Stimulated activated CD4-positive, alpha-beta T cell treated with anti-CD3 and anti-CD28 coated beads, TNF-alpha, amount 100 ng/mL, for 1 hour (primary cell): Measurements from ENCODE around the gene CDC14C.
"Not testable (repeated sequence)": the region's sequence is repeated elsewhere in the genome, so short reads cannot be mapped to it uniquely, and the experiment has no call there.

Experiments used
- DNase-seq, 3 donors: peaks; one replicate each; pipeline ENCODE4 v3.0.0-alpha.2; 2020; ENCODE audit warnings: low read depth in 3 of 3, low spot score in 1 of 3

CDC14C gene

DNA sequence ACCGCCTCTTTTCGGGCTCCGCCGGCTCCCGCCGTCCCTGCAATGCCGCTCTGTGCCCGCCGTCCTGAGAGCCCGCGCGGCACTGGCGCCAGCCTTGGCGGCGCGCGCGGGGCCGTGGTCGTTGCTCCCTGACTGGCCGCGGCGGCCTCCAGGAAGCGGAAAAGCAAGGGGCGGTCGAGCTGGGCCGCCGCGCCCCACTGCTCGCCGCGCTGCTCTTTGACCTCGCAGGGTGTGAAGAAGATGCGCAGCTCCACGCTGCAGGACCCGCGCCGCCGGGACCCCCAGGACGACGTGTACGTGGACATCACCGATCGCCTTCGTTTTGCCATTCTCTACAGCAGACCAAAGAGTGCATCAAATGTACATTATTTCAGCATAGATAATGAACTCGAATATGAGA lies at the start of gene CDC14C:
CDC14C (plus strand) TSS at position 115 of the 400 bp plus-strand sequence; CDS start at position 241, 126 bp downstream.
- DNase-seq, result no peak

DNA sequence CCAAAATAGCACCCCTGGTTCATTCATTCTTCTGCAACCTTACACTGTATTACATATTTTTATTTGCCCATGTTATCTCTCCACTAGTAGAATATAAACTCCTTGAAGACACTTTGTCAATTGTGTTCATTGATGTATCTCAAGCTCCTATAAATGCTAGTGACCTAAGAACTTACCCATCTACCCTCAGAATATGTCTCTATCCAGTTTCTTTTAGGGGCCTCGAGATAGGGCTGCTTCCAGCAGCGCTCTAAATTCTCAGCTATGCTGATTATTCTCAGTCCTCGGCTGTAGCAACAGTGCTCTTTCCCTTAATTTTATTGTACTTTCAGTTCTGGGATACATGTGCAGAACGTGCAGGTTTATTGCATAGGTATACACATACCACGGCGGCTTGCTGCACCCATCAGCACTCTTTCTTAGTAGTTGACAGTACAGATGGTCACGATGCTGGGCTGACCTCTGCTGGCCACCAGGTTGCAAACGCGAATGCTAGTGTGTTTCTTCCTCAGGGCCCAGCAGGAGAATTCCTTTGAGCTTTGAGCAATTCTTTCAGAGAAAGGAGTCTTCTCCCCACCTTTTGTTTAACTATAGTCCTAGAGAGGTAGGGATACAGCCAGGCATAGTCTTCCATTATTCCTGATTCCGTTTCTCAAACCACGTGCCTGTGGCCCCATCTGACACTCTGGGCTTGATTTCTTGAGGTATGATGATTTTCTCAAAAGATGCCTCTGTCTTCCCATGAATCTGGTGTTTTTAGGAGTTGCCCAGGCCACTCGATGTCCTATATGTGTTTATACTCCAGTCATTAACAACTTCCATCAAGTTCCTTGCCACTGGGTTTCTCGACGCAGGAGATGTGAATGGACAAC lies 49.1 kb upstream of the CDC14C start:
- no peak for DNase-seq

DNA sequence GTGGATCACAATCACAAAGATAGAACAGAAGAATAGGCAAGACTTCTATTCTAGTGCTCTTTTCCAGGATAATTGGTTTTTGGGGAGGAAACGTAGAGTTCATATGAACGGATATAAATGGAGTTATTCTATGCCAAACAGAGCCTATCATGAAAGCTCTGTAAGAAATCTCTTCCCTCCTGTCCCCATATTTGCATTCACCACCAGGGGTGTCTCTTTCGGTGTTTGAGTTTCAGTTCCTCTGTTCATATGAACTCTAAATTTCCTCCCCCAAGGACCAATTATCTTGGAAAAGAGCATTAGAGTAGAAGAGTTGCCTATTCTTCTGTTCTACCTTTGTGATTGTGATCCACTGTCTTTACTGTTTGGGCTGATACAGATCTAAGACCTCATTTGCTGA lies 48.3 kb upstream of the CDC14C start:
- DNase-seq, result no peak

GRCh38 chr7:48880851-48881250 lies 43.5 kb upstream of the CDC14C start:
- no peak for DNase-seq

GRCh38 chr7:48887500-48887899 lies 36.8 kb upstream of the CDC14C start:
- DNase-seq, result no peak

- DNase-seq, result no peak
Measured at GRCh38 chr7:48894574-48894973, 29.8 kb upstream of the CDC14C start.

- DNase-seq, result no peak
Measured at GRCh38 chr7:48899932-48900331, 24.4 kb upstream of the CDC14C start.

DNA sequence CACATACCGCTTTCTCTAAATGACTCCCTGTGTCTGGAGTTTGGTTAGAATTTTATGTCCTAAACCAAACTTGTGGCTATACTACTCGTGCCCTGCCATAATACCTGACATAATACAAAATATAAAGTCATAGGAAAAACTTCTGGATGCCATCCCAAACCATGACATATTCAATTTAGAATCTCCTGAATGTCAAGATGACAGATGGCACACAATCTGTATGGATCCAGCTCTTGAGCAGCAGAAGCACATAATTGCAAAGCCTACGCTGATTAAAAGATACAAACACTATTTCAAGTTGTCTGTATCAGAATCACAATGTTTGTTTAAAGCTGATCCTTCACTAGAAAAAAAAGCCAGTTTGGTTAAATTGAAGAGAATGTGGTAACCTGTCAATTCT lies 22.4 kb upstream of the CDC14C start:
- no peak for DNase-seq

- no peak for DNase-seq
Measured at GRCh38 chr7:48904975-48905374, 19.4 kb upstream of the CDC14C start.

- not testable (repeated sequence) for DNase-seq
Measured at GRCh38 chr7:48905686-48906085, 18.7 kb upstream of the CDC14C start.

DNA sequence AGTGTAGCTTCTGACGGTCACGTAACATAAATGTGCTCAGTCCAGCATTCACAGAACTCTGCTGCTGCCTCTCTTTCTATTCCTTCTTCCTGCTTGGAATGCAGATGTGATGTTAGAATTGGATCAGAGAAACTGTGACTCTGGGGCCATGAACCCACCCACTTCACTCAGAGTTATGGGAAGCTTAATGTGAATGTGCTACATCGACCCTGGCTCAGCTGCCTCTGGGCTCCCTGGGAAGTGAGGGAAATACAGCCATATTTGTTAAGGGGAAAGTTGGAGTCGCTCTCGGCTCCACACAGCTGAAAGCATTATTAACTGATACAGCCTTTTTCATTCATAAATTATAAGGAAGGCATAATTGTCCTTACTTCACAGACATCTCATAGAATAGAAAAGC lies 14.5 kb upstream of the CDC14C start:
- not testable (repeated sequence) for DNase-seq

- DNase-seq, result no peak
Measured at GRCh38 chr7:48931481-48931880, 7.1 kb downstream of the CDC14C start.

DNA sequence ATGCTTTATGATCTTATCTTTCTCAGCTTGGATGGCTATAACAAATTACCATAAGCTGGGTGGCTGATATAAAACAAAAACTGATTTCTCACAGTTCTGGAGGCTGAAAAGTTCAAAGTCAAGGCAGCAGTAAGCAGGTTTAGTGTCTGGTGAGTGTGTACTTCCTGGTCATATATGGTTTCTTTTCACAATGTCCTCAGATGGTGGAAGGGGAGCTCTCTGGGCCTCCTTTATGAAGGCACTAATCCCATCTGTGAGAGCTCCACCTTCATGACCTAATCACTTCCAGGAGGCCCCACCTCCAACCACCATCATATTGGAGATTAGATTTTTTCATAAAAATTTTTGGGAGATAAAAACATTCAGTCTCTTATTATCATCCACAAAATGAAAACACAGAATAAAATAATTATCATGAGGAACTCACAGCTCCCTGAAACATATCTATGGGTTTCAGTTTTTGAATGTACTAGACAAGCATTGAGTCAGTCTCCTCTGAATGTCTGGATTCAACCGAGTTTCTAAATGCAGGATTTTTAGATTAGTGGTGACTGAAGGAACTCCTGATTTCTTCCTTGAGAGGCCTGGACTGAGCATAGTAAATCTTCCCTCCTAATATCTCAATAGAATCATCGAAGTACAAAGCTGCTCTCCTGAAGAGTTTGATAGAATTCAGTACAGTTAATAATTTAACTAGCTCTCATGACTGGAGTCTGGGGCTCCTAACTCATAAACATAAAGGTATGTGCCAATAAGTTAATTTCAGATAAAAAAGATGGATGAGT lies 8.0 kb downstream of the CDC14C start:
- DNase-seq, result no peak

DNA sequence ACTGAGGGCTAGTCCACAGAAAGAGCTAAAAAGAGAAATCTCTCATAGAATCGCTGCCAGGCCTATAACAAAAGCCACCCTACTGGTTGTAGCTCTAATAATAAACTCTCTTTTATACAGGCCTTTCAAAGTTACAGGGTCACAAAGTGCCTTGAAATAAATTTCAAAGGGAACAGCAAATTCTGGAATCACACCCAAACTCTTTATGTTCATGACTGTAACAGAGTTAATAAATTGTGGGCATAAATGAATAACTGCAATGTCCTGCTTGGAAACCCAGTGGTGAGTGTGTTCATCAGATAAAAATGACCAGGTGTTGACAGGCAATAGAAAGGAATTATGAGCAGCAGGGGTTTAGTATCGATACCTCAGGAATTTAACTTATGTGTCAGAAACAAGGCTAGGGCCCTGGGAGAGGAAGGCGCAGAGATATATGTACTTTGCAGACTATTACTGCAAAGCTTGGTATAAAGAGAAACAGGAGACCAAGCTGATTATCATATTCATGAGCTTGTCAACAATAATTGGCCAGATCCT lies 9.3 kb downstream of the CDC14C start:
- no peak for DNase-seq

DNA sequence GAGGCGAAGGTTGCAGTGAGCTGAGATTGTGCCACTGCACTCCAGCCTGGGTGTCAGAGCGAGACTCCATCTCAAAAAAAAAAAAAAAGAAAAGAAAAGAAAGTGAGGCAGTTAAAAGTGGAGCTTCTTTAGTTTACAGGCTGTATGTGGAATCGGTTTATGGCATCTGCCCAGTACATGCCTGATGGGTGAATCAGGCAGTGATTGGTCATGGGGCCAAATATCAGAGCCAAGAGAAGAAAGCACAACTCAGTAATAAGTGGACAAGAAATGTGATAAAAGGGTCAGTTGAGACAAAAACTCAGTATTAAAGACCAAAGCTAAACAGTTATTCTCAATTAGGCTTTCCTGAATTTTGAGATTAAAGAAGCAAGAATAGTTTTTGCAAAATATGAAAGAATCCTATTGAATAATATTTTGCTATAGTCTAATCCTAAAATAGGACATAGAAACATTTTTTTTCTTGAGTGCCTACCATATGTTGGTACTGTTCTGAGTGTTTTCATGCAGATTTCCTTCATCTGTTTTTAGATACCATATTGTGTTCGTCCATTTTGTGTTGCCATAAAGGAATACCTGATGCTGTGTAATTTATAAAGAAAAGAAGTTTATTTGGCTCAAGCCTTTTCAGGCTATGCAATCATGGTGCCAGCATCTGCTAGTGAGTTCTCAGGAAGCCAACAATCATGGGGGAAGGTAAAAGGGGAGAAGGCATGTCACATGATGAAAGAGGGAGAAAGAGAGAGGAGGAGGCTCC lies 14.4 kb downstream of the CDC14C start:
- DNase-seq, result no peak

DNA sequence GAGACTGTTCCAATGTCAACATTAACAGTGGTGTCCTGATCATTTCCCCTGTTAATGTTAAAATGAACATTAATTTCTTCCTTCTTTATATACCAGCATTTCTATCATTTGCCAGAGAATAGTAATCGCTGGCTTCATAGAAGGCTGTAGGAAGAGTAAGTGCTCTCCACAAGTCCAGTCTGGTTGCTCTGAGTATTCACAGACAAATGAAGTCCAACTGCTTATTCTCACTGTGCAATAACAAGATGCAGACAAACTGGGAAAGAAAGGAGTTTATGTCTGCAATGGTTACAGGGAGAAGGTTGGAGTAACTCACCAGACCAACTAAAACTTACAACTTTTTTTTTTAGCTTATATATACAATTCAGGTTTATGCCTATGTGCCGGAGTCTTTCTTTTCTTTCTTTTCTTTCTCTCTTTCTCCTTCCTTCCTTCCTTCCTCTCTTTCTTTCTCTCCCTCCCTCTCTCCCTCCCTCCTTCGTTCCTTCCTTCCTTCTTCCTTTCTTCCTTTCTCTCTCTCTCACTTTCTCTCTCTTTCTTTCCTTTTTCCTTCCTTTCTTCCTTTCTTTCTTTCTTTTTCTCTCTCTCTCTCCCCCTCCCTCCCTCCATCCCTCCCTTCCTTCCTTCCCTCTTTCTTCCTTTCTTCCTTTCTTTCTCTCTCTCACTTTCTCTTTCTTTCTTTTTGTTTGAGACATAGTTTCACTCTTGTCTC lies 19.1 kb downstream of the CDC14C start:
- no peak for DNase-seq

GRCh38 chr7:48955916-48956315 lies 31.6 kb downstream of the CDC14C start:
- DNase-seq, result no peak

DNA sequence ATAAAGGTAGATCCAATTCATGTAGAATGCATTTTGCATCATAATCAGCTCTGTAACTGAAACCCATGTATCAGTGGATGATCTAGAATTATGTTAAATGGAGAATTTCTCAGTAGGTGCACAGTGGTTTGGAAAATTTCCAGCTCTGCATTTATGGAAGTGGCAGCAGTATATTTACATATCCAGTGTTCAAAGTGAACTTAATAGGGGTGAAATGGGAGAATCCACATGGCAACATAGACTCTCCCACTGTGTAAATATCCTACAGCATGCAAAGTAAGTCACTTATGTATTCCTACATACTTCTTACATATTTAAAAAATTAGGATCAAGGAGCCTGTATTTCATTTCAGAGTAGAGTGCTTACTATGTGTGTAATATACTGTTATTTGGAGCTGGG lies 35.3 kb downstream of the CDC14C start:
- DNase-seq, result no peak

- no peak for DNase-seq
Measured at GRCh38 chr7:48962821-48963505, 38.6 kb downstream of the CDC14C start.

DNA sequence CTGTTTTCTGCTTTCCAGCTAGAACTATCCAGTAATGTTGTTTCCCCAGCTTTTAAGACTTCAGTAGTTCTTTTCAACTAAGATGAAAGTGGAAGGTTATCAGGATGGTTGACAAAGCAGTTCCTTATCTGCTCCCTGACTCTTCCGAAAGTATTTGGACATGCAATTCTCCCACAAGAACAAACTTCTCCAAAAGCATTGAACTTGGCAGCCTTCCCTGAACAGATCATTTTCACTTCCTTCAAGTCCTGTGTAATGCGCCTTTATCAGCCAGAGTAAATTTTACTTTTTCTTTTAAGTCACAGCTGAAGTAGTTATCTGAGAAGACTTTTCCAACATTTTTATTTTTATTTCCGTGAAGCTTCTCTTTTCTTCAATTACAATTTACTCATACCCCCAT lies 39.7 kb downstream of the CDC14C start:
- DNase-seq, result no peak
